OCI-LY1 (cell line): Measurements from ENCODE around the gene EVL.

Experiments
- H2AFZ ChIP-seq: fragments of 200-600 bp; sonication (generic), shearing (Covaris generic); 2 replicates; pipeline ENCODE4 v1.6.0; 2014; ENCODE audit warnings: antibody characterized with exemption, mild to moderate bottlenecking, low read length
- H3F3A ChIP-seq: fragments of 200-600 bp; sonication (generic), shearing (Covaris generic); 2 replicates; pipeline ENCODE4 v1.6.0; 2014; ENCODE audit warnings: mild to moderate bottlenecking, antibody characterized with exemption, low read length, moderate library complexity; ENCODE audit not compliant: insufficient read depth
- H3K27ac ChIP-seq: fragments of 200-600 bp; sonication (generic); 2 replicates; pipeline ENCODE4 v1.5.1; 2014; ENCODE audit warnings: low read length, mixed run types, mild to moderate bottlenecking, low read depth; ENCODE audit not compliant: poor library complexity, severe bottlenecking
- H3K27me3 ChIP-seq: fragments of 200-600 bp; sonication (generic); 2 replicates; pipeline ENCODE4 v1.6.0; 2014; ENCODE audit warnings: antibody characterized with exemption, mild to moderate bottlenecking, low read length, moderate library complexity; ENCODE audit not compliant: insufficient read depth
- H3K36me3 ChIP-seq: fragments of 200-600 bp; sonication (generic); 2 replicates; pipeline ENCODE4 v1.6.1; 2014; ENCODE audit warnings: mild to moderate bottlenecking, antibody characterized with exemption, low read length, moderate library complexity, mixed read lengths; ENCODE audit not compliant: insufficient read depth
- H3K4me1 ChIP-seq: fragments of 200-600 bp; sonication (generic); 2 replicates; pipeline ENCODE4 v1.5.1; 2014; ENCODE audit warnings: mild to moderate bottlenecking, low read length, moderate library complexity; ENCODE audit not compliant: insufficient read depth, severe bottlenecking
- H3K4me2 ChIP-seq: fragments of 200-600 bp; sonication (generic), shearing (Covaris generic); 2 replicates; pipeline ENCODE4 v1.6.1; 2014; ENCODE audit warnings: low read length
- H3K4me3 ChIP-seq: fragments of 200-600 bp; sonication (generic); 2 replicates; pipeline ENCODE4 v1.5.1; 2014; ENCODE audit warnings: low read length, low read depth, mild to moderate bottlenecking, mixed read lengths; ENCODE audit not compliant: poor library complexity, severe bottlenecking
- H3K79me2 ChIP-seq: fragments of 200-600 bp; shearing (Covaris generic); 2 replicates; pipeline ENCODE4 v1.6.1; 2016; ENCODE audit warnings: mixed run types, low read length, mixed read lengths; ENCODE audit not compliant: insufficient read depth
- H3K9ac ChIP-seq: fragments of 200-600 bp; sonication (generic), shearing (Covaris generic); 2 replicates; pipeline ENCODE4 v1.6.1; 2014; ENCODE audit warnings: mild to moderate bottlenecking, low read length, mixed read lengths
- H3K9me2 ChIP-seq: fragments of 200-600 bp; sonication (generic), shearing (Covaris generic); 2 replicates; pipeline ENCODE4 v1.6.1; 2014; ENCODE audit warnings: low read depth, mild to moderate bottlenecking, low read length, mixed read lengths
- H3K9me3 ChIP-seq: fragments of 200-600 bp; shearing (Covaris generic); 2 replicates; pipeline ENCODE4 v1.6.1; 2014; ENCODE audit warnings: low read length, mixed read lengths
- H4K20me1 ChIP-seq: fragments of 200-600 bp; sonication (generic), shearing (Covaris generic); 2 replicates; pipeline ENCODE4 v1.6.0; 2016; ENCODE audit warnings: mild to moderate bottlenecking, low read length; ENCODE audit not compliant: insufficient read depth
- EZH2 ChIP-seq: fragments of 200-600 bp; sonication (generic), shearing (Covaris generic); IDR thresholded peaks from 2 replicates; pipeline ENCODE4 v1.8.0; 2017; ENCODE audit warnings: borderline replicate concordance, mixed run types, mild to moderate bottlenecking, antibody characterized with exemption, low read length, moderate library complexity, mixed read lengths
- TF ChIP-seq, protein P1 (sequence below): fragments of 200-600 bp; sonication (generic), shearing (Covaris generic); IDR thresholded peaks from 2 replicates; pipeline ENCODE4 v1.5.1; 2017; ENCODE audit warnings: mild to moderate bottlenecking, antibody characterized with exemption, low read length, moderate library complexity, mixed read lengths

EVL gene, protein sequence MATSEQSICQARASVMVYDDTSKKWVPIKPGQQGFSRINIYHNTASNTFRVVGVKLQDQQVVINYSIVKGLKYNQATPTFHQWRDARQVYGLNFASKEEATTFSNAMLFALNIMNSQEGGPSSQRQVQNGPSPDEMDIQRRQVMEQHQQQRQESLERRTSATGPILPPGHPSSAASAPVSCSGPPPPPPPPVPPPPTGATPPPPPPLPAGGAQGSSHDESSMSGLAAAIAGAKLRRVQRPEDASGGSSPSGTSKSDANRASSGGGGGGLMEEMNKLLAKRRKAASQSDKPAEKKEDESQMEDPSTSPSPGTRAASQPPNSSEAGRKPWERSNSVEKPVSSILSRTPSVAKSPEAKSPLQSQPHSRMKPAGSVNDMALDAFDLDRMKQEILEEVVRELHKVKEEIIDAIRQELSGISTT

GRCh38 chr14:100065111-100065871 lies at the start of gene EVL:
Gene EVL (plus strand): TSS chr14:100065422. CDS start chr14:100065501, 79 bp downstream.
- no peaks in the 10 kb centered on the region for H3F3A ChIP-seq
- no peaks in the 10 kb centered on the region for H3K36me3 ChIP-seq
- H3K79me2 ChIP-seq = no peaks in the 10 kb centered on the region
- H3K4me2 ChIP-seq = peak within 1 kb of the TSS; percentile 77
- peaks cover 62% of the 10 kb centered on the region for H3K4me1 ChIP-seq
- H2AFZ ChIP-seq = no peak within 1 kb of the TSS
- peak within 1 kb of the TSS; percentile 55 for H3K4me3 ChIP-seq
- H3K9ac ChIP-seq = peak within 1 kb of the TSS; percentile 69
- no peaks in the 10 kb centered on the region for H3K27me3 ChIP-seq
- no peaks in the 10 kb centered on the region for H3K9me2 ChIP-seq
- peak within 1 kb of the TSS; percentile 95 for H3K27ac ChIP-seq
- no peaks in the 10 kb centered on the region for H3K9me3 ChIP-seq
- TF ChIP-seq, protein P1, sequence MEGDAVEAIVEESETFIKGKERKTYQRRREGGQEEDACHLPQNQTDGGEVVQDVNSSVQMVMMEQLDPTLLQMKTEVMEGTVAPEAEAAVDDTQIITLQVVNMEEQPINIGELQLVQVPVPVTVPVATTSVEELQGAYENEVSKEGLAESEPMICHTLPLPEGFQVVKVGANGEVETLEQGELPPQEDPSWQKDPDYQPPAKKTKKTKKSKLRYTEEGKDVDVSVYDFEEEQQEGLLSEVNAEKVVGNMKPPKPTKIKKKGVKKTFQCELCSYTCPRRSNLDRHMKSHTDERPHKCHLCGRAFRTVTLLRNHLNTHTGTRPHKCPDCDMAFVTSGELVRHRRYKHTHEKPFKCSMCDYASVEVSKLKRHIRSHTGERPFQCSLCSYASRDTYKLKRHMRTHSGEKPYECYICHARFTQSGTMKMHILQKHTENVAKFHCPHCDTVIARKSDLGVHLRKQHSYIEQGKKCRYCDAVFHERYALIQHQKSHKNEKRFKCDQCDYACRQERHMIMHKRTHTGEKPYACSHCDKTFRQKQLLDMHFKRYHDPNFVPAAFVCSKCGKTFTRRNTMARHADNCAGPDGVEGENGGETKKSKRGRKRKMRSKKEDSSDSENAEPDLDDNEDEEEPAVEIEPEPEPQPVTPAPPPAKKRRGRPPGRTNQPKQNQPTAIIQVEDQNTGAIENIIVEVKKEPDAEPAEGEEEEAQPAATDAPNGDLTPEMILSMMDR = no peak
- no peak for TF ChIP-seq EZH2
- no peaks in the 10 kb centered on the region for H4K20me1 ChIP-seq

DNA sequence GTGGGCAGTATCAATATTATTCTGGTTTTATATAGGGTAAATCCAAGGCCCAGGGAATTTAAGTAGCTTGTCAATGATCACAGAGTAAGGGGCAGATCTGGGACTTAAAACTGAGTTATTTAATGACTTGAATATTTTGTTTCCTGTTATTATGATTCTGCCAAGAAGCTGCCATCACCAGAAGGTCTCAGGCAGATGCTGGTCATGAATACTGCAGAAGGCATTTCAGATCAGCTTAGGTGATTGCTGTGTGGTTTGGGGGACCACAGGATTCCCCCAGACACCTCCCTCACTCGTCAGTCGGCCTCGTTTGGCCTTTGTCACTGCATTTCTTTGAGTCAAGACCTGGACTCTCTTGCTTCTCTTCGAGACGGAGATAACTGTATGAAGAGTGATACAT lies 47.7 kb upstream of the EVL start:
- Histone ChIP-seq H4K20me1 (no peaks in the 10 kb centered on the region), H3K9me3 (no peaks in the 10 kb centered on the region), H3K4me3 (no peak overlapping the region), H3K9me2 (no peaks in the 10 kb centered on the region), H3K27ac (no peak overlapping the region), H3K27me3 (no peaks in the 10 kb centered on the region), H3K79me2 (no peaks in the 10 kb centered on the region), H3K4me2 (no peak overlapping the region), H3K9ac (no peak overlapping the region), H3K36me3 (no peaks in the 10 kb centered on the region), H3F3A (no peaks in the 10 kb centered on the region), H2AFZ (no peak overlapping the region), H3K4me1 (no peaks in the 10 kb centered on the region)
- TF ChIP-seq EZH2 = no peak
- TF ChIP-seq, protein P1 = no peak

- Histone ChIP-seq H3F3A (no peaks in the 10 kb centered on the region), H3K9ac (no peak overlapping the region)
Observed at GRCh38 chr14:100018054-100018453, 47.2 kb upstream of the EVL start.

More at GRCh38 chr14:100018054-100018453, 47.2 kb upstream of the EVL start:
- no peaks in the 10 kb centered on the region for H4K20me1 ChIP-seq
- H3K4me1 ChIP-seq = no peaks in the 10 kb centered on the region
- H2AFZ ChIP-seq = no peak overlapping the region
- no peaks in the 10 kb centered on the region for H3K79me2 ChIP-seq
- no peak overlapping the region for H3K4me2 ChIP-seq
- no peaks in the 10 kb centered on the region for H3K36me3 ChIP-seq
- no peak overlapping the region for H3K27ac ChIP-seq
- no peaks in the 10 kb centered on the region for H3K27me3 ChIP-seq
- no peaks in the 10 kb centered on the region for H3K9me2 ChIP-seq
- H3K4me3 ChIP-seq = no peak overlapping the region
- TF ChIP-seq, protein P1 = no peak
- TF ChIP-seq EZH2 = no peak
- no peaks in the 10 kb centered on the region for H3K9me3 ChIP-seq
